ENCODE results near the gene ACADL. TPM values are rescaled to one million over a fixed set of nuclear protein-coding genes. Genes with fewer than 3 reads are reported as not detected.
"Not testable (repeated sequence)": the region's sequence is repeated elsewhere in the genome, so short reads cannot be mapped to it uniquely, and the experiment has no call there.

Gene ACADL
- total and polyA plus RNA-seq, 2 of the 13 experiments (the other 11 are each of a cell fraction or from before 2014, with no cell fraction given), result not detected

DNA sequence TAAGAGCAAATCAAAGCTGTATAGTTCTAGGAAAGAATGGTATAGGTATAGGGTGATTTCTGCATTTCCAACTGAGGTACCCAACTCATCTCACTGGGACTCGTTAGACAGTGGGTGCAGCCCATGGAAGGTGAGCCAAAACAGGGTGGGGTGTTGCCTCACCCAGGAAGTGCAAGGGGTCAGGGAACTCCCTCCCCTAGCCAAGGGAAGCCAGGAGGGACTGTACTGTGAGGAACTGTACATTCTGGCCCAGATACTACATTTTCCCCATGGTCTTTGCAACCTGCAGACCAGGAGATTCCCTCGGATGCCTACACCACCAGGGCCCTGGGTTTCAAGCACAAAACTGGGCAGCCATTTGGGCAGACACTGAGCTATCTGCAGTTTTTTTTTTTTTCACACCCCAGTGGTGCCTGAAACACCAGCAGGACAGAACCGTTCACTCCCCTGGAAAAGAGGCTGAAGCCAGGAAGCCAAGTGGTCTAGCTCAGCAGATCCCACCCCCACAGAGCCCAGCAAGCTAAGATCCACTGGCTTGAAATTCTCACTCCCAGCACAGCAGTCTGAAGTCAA is 44.1 kb downstream of the ACADL start (continued):
- 0 out of 2 replicates have a peak, but pooled peaks have one; percentile 4 for TF ChIP-seq NCOA1 (CRISPR knock-in tag; IDR thresholded peaks at IDR 0.05)
- 0 out of 2 replicates have a peak, but pooled peaks have one; percentile 13 for TF ChIP-seq ZMYM3 (CRISPR knock-in tag; IDR thresholded peaks at IDR 0.05)
- 0 out of 2 replicates have a peak, but pooled peaks have one; percentile 42 for TF ChIP-seq ZNF446 (CRISPR knock-in tag; IDR thresholded peaks at IDR 0.05)
- TF ChIP-seq ZSCAN31 (CRISPR knock-in tag; IDR thresholded peaks at IDR 0.05; ENCODE audit: low read depth), result 0 out of 2 replicates have a peak, but pooled peaks have one; percentile 25
- 0 out of 2 replicates have a peak, but pooled peaks have one; percentile 29 for TF ChIP-seq ZNF788 (CRISPR knock-in tag; IDR thresholded peaks at IDR 0.05; ENCODE audit: borderline replicate concordance)
- not testable (repeated sequence) for TF ChIP-seq SOX6 (IDR thresholded peaks at IDR 0.05)
- peak; percentile 23; the same call in 1 of the 2 replicates for TF ChIP-seq SOX6 (CRISPR knock-in tag; IDR thresholded peaks at IDR 0.05)
- TF ChIP-seq, protein P1, sequence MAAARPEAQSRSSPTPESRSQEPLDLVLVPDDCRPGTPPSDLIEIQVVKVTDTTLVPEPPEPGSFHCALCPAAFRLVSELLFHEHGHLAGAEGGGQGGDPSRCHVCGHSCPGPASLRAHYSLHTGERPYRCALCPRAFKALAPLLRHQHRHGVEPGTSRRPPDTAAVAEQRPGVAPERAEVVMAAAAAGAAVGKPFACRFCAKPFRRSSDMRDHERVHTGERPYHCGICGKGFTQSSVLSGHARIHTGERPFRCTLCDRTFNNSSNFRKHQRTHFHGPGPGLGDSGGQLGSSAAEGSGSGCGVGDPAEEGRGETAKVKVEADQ (CRISPR knock-in tag; IDR thresholded peaks at IDR 0.05; ENCODE audit: borderline replicate concordance), result 0 out of 2 replicates have a peak, but pooled peaks have one; percentile 35

DNA sequence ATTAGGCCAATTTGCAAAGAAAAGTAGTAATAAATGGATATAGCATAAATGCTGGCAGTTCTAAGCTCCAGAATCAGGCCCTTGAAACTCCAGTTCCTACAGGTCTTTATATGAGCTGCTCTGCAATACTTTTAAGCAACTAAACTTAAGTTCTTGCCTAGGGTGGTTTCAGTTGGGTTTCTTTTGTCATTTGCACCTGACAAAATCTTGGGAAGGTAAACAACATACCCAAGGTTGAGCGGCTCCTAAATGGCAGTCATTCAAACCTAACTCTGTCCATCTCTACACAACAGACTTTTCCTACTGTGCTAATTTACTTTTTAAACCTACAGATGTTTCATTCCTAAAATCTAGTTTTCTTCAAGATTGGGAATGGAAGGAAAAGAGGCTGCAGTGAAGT is 44.8 kb downstream of the ACADL start:
- FAIRE-seq (no peak), DNase-seq (ENCODE audit: low spot score) (no peak), ATAC-seq (no peak)
- 48% methylated on average over 1 of the region's 1 CpG for WGBS (ENCODE audit: low lambda C conversion rate)
- no peak overlapping the region for H3K4me3 ChIP-seq (replicated peaks in 1 of 3; ENCODE audit: insufficient read depth in 1 of 3, low read depth in 2 of 3, low read length in 3 of 3)
- no TSS peak for BruUV-seq (replicated peaks)
- 0 out of 2 replicates have a peak, but pooled peaks cover 13% of the 10 kb centered on the region for H3K9me3 ChIP-seq (ENCODE audit: low read length)
- TF ChIP-seq, protein P2, sequence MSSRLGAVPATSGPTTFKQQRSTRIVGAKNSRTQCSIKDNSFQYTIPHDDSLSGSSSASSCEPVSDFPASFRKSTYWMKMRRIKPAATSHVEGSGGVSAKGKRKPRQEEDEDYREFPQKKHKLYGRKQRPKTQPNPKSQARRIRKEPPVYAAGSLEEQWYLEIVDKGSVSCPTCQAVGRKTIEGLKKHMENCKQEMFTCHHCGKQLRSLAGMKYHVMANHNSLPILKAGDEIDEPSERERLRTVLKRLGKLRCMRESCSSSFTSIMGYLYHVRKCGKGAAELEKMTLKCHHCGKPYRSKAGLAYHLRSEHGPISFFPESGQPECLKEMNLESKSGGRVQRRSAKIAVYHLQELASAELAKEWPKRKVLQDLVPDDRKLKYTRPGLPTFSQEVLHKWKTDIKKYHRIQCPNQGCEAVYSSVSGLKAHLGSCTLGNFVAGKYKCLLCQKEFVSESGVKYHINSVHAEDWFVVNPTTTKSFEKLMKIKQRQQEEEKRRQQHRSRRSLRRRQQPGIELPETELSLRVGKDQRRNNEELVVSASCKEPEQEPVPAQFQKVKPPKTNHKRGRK (CRISPR knock-in tag; IDR thresholded peaks at IDR 0.05), result no peak
- TF ChIP-seq HMGXB3 (CRISPR knock-in tag; IDR thresholded peaks at IDR 0.05; ENCODE audit: borderline replicate concordance) (no peak), ZNF768 (CRISPR knock-in tag; IDR thresholded peaks at IDR 0.05) (no peak), ZNF563 (CRISPR knock-in tag; IDR thresholded peaks at IDR 0.05) (no peak)
- TF ChIP-seq, protein P3, sequence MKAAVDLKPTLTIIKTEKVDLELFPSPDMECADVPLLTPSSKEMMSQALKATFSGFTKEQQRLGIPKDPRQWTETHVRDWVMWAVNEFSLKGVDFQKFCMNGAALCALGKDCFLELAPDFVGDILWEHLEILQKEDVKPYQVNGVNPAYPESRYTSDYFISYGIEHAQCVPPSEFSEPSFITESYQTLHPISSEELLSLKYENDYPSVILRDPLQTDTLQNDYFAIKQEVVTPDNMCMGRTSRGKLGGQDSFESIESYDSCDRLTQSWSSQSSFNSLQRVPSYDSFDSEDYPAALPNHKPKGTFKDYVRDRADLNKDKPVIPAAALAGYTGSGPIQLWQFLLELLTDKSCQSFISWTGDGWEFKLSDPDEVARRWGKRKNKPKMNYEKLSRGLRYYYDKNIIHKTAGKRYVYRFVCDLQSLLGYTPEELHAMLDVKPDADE (CRISPR knock-in tag; IDR thresholded peaks at IDR 0.05), result no peak
- H3K79me2 ChIP-seq (ENCODE audit: insufficient read depth, low read length), result no peaks in the 10 kb centered on the region
- in situ Hi-C loops (cut with HindIII; ENCODE audit: extremely low pct_ligation_motif_present, low pct_unique_long_range_greater_than_20kb), result loop anchor here (25.0 kb wide), 1 partner anchor 1793 kb away; no protein-coding TSS in a partner anchor
- H2AFZ ChIP-seq (ENCODE audit: low read length), result no peak overlapping the region
- no peak overlapping the region for H3K4me2 ChIP-seq (ENCODE audit: low read depth, low read length)
- no peaks in the 10 kb centered on the region for H4K20me1 ChIP-seq (ENCODE audit: insufficient read depth, low read length)
- no peak overlapping the region for H3K27ac ChIP-seq (ENCODE audit: extremely low read length, insufficient read depth, low read length)
- POLR2A ChIA-PET, result no interaction called here
- H3K4me1 ChIP-seq (ENCODE audit: insufficient read depth, low read length), result peaks cover 16% of the 10 kb centered on the region
- no peaks in the 10 kb centered on the region for H3K36me3 ChIP-seq (replicated peaks in 1 of 2; ENCODE audit: control insufficient read depth in 1 of 2, insufficient read depth in 2 of 2, low read length in 2 of 2)
- no peak overlapping the region for H3K9ac ChIP-seq (ENCODE audit: insufficient read depth, low read depth, low read length)
- CTCF ChIA-PET (ENCODE audit: low intra/inter-chr PET ratio, low total read pairs), result no interaction called here
- intact Hi-C loops (cut with micrococcal nuclease; ENCODE audit: unreplicated experiment), result no loop called here
- H3K27me3 ChIP-seq (ENCODE audit: control insufficient read depth in 1 of 2, insufficient read depth in 2 of 2, low read length in 2 of 2), result no peaks in the 10 kb centered on the region; a peak in 1 of 5 replicates

Measured in HepG2 (cell line).